Measurements from ENCODE around the gene EMSY.

The EMSY gene

DNA sequence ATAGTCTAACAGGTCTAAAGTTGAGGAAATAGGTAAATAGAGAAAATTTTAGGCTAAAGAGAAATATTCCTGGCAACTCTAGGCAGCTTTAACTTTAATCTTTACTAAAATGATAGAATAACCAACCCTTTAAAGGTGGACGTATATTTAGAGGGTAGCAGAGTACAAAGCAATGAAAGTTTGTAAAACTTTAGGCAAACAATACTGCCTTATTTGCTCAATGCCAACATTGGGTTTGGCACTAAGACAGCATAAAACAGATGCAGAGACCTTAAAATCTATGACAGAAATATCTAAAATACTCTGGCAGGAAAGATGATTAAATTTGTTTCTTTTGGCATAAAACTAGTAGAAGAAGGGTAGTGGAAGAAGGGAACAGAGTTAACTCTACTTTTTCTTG is 70.7 kb downstream of the EMSY start:
- no peak for DNase-seq
- TF ChIP-seq GATA1 (IDR thresholded peaks at IDR 0.05; ENCODE audit: low read depth, low read length) (no peak), POLR2A (IDR thresholded peaks at IDR 0.05; ENCODE audit: low read length) (no peak)

DNA sequence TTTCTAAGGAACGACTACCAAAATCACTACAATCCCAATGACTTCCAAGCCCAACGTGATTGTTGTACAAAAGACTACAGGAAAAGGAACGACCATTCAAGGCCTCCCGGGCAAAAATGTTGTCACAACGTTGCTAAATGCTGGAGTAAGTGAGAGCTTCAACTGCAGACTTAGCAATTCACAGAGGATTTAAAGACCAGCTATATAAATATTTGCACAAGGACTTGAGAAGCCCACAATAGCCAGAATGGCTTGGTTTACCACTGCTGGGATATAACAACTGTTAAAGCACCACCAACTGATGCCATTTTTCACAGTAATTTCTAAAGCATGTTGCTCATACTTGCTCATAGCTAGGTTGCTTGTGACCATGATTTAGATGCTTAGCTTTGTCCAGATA is 78.3 kb downstream of the EMSY start:
- DNase-seq: no peak
- TF ChIP-seq GATA1 (IDR thresholded peaks at IDR 0.05; ENCODE audit: low read depth, low read length): no peak
- no peak for TF ChIP-seq POLR2A (IDR thresholded peaks at IDR 0.05; ENCODE audit: low read length)

DNA sequence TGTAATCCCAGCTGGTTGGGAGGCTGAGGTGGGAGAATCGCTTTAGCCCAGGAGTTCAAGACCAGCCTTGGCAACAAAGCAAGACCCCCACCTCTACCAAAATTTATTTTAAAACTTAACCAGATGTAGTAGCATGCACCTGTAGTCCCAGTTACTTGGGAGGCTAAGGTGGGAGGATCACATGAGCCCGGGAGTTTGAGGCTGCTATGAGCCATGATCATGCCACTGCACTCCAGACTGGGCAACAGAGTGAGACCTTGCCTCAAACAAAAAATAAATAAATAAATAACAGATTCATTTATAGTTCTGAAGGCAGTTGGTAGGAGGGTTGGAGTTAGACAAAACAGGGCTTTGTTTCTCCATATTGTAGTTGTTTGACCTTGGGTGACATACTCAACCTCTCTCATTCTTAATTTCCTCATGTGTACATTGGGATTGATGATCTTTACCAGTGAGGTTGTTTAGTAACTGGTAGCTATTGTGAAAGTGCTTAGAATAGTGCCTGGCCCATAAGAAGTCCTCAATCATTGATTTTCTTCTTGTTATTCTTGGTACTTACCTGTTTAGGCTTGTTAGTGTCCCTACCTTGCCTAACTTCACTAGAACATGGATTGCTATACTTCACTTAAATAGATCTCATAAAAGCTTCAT is 79.1 kb downstream of the EMSY start:
- TF ChIP-seq POLR2A (IDR thresholded peaks at IDR 0.05; ENCODE audit: low read length): no peak
- no peak for TF ChIP-seq GATA1 (IDR thresholded peaks at IDR 0.05; ENCODE audit: low read depth, low read length)
- DNase-seq: no peak

DNA sequence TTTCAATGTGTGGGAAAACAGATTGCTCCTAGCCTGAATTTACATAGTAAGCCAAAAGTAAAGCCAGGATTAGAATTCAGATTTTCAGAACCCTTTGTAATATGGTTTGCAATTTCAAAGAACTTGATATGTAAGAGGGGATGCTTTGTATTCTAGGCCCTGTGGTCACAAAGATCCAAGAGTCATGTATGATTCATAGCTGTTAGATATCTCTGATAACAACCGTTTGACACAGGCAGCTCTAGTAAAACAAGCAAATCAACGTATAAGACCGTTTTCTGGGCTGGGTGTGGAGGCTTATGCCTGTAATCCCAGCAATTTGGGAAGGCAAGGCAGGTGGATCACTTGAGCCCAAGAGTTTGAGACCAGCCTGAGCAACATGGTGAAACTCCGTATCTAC is 79.6 kb downstream of the EMSY start:
- peak in 1 of 2 experiments; percentile 13 for DNase-seq
- TF ChIP-seq POLR2A (IDR thresholded peaks at IDR 0.05; ENCODE audit: low read length) (no peak), GATA1 (IDR thresholded peaks at IDR 0.05; ENCODE audit: low read depth, low read length) (no peak)

DNA sequence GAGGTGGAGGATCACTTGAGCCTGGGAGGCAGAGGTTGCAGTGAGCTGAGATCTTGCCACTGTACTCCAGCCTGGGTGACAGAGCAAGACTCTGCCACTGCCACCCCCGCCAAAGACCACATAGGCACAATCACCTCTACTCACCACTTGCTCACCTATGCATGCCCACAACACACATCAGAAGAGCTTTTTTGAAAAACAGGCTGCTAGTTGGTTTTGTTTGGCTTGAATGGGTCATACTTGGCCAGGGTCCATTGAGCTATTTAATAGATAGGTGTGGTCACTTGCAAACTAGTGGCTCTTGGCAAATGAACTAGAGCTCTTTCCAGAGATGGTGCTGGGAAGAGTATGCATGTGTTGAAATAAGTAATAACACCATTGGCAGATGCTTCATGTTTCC is 80.1 kb downstream of the EMSY start:
- peak; percentile 7 to 17 for DNase-seq
- TF ChIP-seq POLR2A (IDR thresholded peaks at IDR 0.05; ENCODE audit: low read length) (no peak), GATA1 (IDR thresholded peaks at IDR 0.05; ENCODE audit: low read depth, low read length) (no peak)

DNA sequence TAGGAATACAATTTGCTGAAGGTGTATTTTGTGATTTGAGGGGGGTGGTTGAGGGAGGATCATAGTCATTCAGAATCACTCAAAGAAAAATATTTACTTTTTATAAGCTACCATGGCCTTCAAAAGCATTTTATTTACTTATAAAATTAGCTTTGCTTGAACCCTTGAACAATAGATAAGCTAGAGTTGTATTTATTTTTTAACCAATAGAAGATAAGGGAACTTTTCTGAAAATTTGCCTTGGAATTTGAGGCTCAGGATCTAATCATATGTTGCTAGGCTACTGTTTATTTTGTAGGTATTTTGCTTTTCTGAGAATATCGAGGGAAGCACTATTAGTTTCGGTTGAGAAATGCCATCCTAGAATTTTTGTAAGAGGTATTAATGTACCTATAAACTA is 82.1 kb downstream of the EMSY start:
- no peak for DNase-seq
- TF ChIP-seq POLR2A (IDR thresholded peaks at IDR 0.05; ENCODE audit: low read length) (no peak), GATA1 (IDR thresholded peaks at IDR 0.05; ENCODE audit: low read depth, low read length) (no peak)

GRCh38 chr11:76542436-76542835 is 97.6 kb downstream of the EMSY start:
- TF ChIP-seq GATA1 (IDR thresholded peaks at IDR 0.05; ENCODE audit: low read depth, low read length) (no peak), POLR2A (IDR thresholded peaks at IDR 0.05; ENCODE audit: low read length) (no peak)
- no peak for DNase-seq

DNA sequence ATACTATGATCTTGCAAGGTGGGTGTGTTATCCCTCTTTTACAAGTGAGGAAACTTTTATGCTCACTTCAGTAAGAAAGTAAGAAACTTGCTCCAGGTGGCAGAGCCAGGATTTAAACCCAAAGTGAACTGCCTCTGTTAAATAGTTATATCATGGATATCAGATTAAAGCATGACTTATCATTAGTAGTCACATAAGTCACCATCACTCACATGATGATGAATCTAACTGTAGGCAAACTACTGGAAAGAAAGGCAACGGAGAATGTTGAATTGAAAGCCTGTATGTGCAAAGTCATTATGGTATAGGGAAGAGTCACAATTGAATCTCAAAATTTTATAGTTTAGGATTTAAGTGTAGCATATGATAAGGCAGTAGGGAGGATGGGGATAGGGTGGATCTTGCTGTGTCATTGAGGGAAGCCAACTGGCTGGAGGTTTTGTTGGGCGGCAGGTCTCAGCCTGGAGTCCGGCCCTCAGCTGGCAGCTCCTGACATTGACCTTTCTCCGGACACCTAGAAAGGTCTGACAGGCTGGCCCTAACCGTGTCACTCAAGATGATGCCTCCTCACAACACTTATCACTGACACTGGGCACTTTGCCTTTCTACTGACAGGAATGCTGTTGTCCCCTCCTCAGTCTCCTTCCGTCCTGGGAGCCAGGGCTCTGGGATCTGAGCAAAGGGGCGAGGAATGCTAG is 98.3 kb downstream of the EMSY start:
- no peak for TF ChIP-seq POLR2A (IDR thresholded peaks at IDR 0.05; ENCODE audit: low read length)
- TF ChIP-seq GATA1 (IDR thresholded peaks at IDR 0.05; ENCODE audit: low read depth, low read length): no peak
- DNase-seq: peak in 1 of 2 experiments; percentile 16

GRCh38 chr11:76550781-76551180 is 106.0 kb downstream of the EMSY start:
- DNase-seq: no peak
- TF ChIP-seq GATA1 (IDR thresholded peaks at IDR 0.05; ENCODE audit: low read depth, low read length): no peak
- TF ChIP-seq POLR2A (IDR thresholded peaks at IDR 0.05; ENCODE audit: low read length): no peak

- DNase-seq: no peak
- no peak for TF ChIP-seq GATA1 (IDR thresholded peaks at IDR 0.05; ENCODE audit: low read depth, low read length)
- no peak for TF ChIP-seq POLR2A (IDR thresholded peaks at IDR 0.05; ENCODE audit: low read length)
Measured at GRCh38 chr11:76551400-76551799, 106.6 kb downstream of the EMSY start.

DNA sequence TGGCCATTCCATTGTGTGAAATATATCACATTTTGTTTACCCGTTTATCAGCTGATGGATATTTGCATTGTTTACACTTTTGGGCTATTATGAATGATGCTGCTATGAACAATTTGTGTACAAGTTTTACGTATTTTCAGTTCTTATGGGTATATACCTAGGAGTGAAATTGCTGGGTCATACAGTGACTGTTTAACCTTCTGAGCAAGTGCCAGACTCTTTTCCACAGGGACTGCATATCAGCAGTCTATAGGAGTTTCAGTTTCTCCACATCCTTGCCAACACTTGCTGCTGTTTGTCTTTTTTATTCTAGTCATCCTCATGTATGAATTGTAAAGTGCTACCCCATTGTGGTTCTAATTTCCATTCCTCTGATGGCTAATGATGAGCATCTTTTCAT is 108.2 kb downstream of the EMSY start:
- no peak for DNase-seq
- TF ChIP-seq POLR2A (IDR thresholded peaks at IDR 0.05; ENCODE audit: low read length): no peak
- no peak for TF ChIP-seq GATA1 (IDR thresholded peaks at IDR 0.05; ENCODE audit: low read depth, low read length)

GRCh38 chr11:76553554-76554476 is 109.0 kb downstream of the EMSY start:
- DNase-seq: no peak
- TF ChIP-seq POLR2A (IDR thresholded peaks at IDR 0.05; ENCODE audit: low read length) (no peak), GATA1 (IDR thresholded peaks at IDR 0.05; ENCODE audit: low read depth, low read length) (no peak)

DNA sequence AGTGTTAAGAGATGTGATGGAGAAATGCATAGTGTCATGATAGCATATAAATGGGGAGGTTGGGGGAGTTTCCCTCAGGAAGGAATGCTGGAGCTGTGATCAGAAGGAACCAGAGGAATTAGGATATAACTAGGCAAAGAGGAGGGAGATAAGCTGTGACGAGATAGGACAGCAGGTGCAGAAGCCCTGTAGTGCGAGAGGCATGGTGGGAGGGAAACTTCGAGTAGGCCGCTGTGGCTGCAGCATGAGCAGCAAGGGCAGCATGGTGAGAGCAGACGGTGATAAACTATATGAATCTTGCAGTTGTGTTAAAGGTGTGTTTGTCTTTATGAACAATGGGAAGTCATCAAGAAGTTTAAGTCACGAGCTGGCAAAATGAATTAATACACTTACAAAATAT is 109.9 kb downstream of the EMSY start:
- TF ChIP-seq GATA1 (IDR thresholded peaks at IDR 0.05; ENCODE audit: low read depth, low read length): no peak
- TF ChIP-seq POLR2A (IDR thresholded peaks at IDR 0.05; ENCODE audit: low read length): no peak
- DNase-seq: no peak

GRCh38 chr11:76557466-76557865 is 112.6 kb downstream of the EMSY start:
- TF ChIP-seq POLR2A (IDR thresholded peaks at IDR 0.05; ENCODE audit: low read length): no peak
- no peak for TF ChIP-seq GATA1 (IDR thresholded peaks at IDR 0.05; ENCODE audit: low read depth, low read length)
- DNase-seq: no peak

Data from erythroblast (primary cell).